GM21390 (cell line): ENCODE data around the gene TGFA.

ENCODE experiments used
- ATAC-seq: cut with Tn5 transposase; IDR thresholded peaks from one replicate; pipeline ENCODE4 v1.9.1; 2021; ENCODE audit not compliant: unreplicated experiment

The TGFA gene

DNA sequence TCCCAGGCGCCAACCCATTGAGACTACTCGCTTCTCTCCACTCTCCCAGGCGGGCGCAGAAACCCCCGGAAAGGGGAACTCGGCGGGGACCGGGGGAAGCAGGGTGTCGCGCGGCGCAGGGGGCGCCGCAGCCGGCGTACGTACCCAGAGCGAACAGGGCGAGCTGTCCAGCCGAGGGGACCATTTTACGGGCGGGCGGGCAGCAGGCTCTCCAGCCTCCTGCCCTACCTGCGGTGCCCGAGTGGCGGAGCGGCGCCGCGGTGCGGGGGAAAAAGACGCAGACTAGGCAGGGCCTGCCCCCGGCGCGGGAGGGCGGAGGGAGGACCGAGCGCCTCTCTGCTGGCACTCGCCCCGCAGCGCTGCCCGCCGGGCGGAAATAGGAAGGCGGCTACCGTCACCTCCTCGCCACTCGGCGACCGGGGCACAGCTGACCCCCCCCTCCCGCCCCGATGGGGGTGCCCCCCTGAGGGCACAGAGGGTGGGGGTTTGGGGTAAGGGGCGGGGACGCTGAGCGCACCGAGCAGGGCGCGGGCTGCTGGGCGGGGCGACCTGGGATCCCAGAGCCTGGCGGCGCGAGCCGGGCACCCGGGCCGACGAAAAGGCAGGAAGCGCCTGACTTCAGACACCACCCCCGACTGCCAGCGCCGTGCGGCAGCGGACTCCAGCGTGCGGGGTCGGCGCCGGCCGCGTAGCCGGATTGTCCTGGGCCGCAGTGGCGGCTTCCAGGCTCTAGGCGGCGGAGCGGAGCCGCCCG lies at the start of gene TGFA:
TGFA (minus strand) TSS at position 243 of the 754 bp plus-strand sequence; CDS start at position 184, 59 bp downstream.
- ATAC-seq, result peak; percentile 70

DNA sequence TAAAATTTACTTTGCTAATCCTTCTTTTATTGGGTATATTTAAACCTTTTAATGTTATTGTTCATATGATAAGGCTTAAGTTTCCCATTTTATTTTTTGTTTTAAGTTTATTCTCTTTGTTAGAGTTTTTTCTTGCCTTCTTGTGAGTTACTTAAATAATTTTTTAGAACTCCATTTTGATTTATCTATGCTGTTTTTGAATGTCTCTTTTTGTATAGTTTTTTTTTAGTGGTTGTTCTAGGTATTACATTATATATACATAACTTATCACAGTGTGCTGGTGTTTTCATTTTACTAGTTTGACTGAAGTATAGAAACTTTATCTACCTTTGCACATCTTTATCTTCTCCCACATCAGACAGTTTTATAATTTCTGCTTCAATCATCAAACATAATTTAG lies 49.4 kb upstream of the TGFA start:
- no peak for ATAC-seq

GRCh38 chr2:70598197-70598596 lies 44.6 kb upstream of the TGFA start:
- no peak for ATAC-seq

DNA sequence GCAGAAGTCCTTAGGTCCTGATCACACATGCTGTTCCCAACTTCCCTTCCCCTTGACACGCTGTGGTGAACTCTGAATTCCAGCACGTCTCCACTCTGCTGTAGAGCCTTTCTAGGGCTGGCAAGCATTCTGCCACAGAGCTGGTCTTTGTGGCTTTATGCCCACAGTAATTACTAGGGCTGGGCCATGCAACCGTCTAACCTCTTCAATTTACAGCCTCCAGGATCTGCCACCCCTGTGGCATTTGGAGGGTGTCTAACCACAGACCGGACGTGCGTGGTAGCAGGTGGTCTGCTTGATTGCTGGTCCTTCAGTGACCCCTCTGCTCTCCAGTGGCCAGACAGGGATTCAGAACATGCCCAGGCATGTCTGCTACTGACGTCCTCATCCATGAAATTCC lies 43.1 kb upstream of the TGFA start:
- ATAC-seq, result no peak

DNA sequence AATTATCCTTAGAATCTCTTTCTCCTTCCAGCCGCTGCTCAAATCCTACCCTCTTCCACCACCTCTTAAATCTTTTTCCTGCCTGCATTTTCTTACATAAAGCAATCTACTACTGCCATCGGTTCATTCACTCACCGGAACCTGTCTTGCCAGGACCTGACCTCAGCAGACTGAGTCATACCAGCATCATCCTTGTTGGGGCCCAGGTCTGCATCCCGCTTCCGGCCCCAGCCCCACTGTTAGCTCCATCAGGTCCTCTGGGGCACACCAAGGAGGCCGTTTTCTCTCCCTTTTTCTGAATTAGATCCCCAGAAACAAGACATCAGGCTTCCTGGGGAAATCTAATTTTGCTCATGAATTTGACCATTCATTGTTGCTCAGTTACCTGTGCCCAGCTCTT lies 42.7 kb upstream of the TGFA start:
- ATAC-seq, result no peak

- no peak for ATAC-seq
Observed at GRCh38 chr2:70583091-70583490, 29.5 kb upstream of the TGFA start.

DNA sequence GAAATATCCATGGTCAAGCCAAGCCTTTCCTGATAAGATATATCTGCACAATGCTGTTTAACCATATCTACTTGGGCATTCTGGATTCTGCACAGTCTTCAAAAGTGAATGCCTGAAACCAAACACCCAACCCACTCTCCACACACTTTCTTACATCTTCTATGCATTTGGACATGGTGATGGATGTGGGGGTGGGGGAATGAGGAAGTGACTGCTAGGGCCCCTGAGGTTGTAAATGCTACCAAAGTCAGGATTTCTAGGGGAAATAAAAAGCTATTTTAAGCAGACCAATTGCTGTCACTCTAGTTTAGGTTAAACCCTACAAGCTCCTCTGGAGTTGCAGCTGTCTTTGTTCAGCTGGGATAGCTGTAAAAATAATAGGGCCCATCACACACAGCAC lies 26.7 kb upstream of the TGFA start:
- no peak for ATAC-seq

DNA sequence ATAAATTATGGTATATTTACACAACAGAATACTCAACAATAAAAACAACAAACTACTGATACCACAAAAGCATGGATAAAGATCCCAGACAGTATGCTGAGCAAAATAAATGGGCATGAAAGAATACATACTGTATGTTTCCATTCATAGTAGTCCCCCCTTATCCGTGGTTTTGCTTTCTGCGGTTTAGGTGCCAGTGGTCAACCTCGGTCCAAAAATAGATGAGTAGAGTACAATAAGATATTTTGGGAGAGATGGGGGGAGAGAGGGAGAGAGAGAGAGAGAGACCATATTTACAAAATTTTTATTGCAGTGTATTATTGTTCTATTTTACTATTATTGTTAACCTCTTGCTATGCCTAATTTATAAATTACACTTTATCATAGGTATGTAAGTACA lies 21.0 kb upstream of the TGFA start:
- no peak for ATAC-seq

DNA sequence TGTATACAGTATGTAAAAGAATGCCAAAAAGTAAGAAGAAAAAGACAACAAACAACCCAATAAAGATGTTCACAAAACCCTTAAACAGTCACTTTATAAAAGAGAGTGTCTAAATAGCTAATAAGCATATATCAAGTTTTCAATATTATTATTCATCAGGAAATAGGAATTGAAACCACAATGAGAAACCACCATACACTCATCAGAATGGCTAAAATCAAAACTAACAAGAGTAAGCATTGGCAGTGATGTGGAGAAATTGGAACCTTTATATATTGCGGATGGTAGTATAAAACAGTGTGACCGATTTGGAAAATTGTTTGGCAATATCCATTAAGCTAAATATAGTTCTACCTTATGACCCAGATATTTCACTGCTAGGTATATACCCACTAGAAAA lies 20.5 kb upstream of the TGFA start:
- no peak for ATAC-seq

DNA sequence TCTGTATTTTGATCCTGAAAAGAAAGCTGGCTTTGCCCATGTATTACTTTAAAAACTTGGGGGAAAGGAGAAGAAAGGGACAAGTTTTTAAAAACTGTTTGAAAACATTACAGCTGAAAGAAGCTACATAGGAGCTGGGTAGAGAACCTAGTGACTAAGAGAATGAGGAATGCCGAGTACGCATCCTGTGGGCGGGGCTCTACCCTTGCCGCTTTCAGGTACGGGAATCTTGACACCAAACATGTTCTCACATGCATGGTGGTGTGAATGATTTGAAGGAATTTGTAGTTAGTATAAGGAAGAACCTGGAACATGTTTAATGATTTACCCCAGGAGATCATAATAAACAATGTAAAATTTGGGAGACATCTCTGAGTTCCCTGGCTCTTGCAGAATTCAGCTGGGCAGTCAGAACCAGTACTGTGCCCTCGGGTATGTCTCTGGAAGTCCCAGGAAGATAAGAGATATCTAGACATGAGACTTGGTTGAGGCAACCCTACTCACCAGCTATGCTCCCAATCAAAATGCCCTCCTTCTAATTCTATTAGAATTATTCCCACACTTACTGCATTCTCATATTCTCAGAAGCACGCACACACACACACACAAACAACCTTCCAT lies 16.5 kb upstream of the TGFA start:
- no peak for ATAC-seq

- ATAC-seq, result no peak
Observed at GRCh38 chr2:70569559-70569958, 15.9 kb upstream of the TGFA start.

DNA sequence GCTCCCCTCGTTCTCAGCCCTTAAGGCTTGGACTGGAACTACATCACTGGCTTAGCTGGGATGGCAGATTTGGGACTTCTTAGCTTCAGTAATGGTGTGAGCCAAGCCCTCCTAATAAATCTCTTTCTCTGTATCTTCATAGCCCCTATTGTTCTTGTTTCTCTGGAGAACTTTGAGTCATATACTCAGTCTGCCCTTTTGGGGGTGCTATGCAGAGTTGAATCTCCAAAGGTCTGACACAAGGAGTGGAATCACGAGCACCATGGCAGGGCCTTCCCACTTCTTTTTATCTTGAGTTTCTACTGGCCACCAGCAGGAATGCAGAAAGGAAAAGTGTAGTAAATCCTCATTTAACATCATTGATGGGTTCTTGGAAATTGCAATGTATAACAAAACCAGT lies 13.3 kb upstream of the TGFA start:
- no peak for ATAC-seq

DNA sequence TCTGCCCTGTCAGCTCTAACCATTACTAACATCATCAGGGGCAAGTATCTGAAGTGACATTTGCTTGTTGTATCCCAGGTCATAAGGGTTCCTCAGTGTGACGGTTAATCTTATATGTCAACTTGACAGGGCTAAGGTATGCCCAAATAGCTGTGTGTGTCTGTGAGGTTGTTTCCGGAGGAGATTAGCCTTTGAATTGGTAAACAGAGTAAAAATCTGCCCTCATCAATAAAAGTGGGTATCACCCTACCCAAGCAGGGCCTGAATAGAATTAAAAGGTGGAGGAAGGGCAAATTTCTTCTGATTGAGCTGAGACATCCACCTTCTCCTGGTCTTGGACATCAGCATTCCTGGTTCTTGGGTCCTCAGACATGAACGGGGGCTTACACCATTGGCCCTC lies 12.8 kb upstream of the TGFA start:
- no peak for ATAC-seq

DNA sequence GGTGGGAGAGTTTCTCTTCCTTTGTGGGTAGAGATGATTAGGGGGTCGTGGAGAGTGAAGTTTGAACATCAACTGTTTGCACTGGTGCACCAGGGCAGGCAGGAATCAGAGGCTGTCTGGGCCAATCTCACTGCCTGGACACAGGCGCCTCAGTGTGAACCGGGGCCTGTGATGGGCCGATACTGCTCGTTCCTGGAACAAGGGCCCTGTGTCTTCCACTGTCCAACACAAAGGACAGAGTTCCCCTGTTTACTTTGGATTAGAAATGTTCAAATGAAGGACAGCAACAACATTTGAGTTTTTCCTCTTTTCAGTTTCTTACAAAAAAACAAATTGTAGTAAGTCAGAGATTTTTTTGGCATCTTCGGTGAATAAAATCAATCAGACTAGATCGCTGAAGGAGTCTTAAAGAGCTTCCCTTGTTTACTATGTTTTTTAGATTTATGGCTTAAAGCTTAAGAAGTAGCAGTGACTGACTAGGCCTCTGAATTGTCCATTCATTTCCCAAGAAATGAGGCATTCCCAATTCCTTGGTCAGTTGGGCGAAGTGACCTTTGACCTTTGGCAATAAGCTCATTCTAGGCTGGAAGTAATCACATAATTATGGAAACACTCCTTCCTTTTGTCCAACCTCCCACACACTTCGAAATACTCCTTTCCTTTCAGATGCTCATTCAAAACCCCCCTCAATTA lies 11.6 kb upstream of the TGFA start:
- ATAC-seq, result no peak

- no peak for ATAC-seq
Observed at GRCh38 chr2:70561893-70562292, 8.3 kb upstream of the TGFA start.

DNA sequence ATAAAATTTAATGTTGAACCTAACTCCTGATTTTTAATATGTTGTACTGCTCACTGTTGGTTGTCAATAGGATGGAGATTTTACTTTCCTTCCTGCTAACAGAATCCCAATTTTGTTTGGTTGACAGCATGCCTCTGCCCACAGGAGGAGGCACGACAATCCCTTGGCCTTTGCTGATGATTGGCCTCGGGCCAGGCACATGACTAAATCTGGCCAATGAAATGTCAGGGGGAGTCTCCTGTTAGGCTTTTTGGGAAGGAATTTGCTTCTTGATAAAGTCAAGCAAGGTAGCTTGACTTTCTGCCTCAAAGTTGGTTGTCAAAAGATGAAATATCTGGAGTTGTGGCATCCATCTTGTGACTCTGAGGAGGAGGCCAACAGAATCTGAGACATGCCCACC lies 6.8 kb upstream of the TGFA start:
- no peak for ATAC-seq

GRCh38 chr2:70560040-70560439 lies 6.4 kb upstream of the TGFA start:
- ATAC-seq, result no peak

- ATAC-seq, result no peak
Observed at GRCh38 chr2:70558195-70558808, 4.7 kb upstream of the TGFA start.

DNA sequence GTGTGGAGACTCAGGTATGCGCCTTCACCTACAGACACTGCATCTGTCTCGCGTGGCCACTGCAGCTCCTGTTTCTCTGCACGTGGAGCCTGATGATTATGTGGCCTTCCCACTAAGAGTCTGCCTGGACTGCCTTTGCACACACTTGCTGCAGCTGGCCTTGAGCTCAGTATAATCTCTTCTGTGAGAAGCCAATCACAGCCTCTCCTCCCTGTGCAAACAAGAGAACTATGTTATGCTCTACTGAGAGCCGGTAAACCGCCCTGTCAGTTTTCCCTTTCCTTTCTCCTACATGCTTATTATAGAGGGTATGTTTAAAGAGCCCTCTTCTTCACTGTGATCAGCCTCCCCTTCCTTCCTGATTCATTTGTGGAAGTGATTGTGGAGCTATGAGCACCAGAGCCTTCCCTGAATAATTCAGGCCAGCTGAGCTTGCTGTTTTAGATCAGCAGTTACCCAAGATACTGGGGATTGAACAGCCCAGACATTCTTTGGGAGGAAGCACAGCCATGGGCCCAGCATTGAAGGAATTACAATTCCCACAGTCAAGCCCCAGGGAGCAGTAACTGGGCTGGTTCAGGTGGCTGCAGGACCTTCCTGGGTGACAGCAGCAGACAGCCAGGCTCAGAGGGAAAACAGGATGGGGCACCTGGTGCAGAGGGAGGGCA lies 3.7 kb upstream of the TGFA start:
- ATAC-seq, result no peak

GRCh38 chr2:70556608-70557007 lies 3.0 kb upstream of the TGFA start:
- ATAC-seq, result no peak

- ATAC-seq, result no peak
Observed at GRCh38 chr2:70554338-70554892, 789 bp upstream of the TGFA start.
